Epithelial cell of proximal tubule (primary cell): ENCODE data around the gene KCNN4. TPM values are rescaled to one million over a fixed set of nuclear protein-coding genes. Genes with fewer than 3 reads are reported as not detected.
"Not testable (repeated sequence)": the region's sequence is repeated elsewhere in the genome, so short reads cannot be mapped to it uniquely, and the experiment has no call there.

Experiments
- DNase-seq: peaks from one replicate; pipeline ENCODE4 v3.0.0-alpha.2; 2011; ENCODE audit warnings: low read depth
- H3K4me3 ChIP-seq: 2 replicates; pipeline ENCODE4 v1.5.1; 2011; ENCODE audit warnings: low read depth, mild to moderate bottlenecking, low read length
- CTCF ChIP-seq: conservative IDR thresholded peaks from 2 replicates; pipeline ENCODE4 v1.5.1; 2012; ENCODE audit warnings: low read depth, mild to moderate bottlenecking, low read length
- total RNA-seq: library from RNA; depleted of rRNA; stranded (reverse); fragments of >200 nt; gene quantifications from 2 replicates; pipeline ENCODE4 v1.2.3, GENCODE V29; 2015

Gene KCNN4
- total RNA-seq, 1 donor from 2014 or later = 11.6 TPM

- no peak for TF ChIP-seq CTCF
- no peak for DNase-seq
- H3K4me3 ChIP-seq = no peak overlapping the region
These were observed 7.1 kb downstream of the KCNN4 start for GRCh38 chr19:43773725-43774102.

GRCh38 chr19:43769256-43769655 is 11.5 kb downstream of the KCNN4 start:
- TF ChIP-seq CTCF = no peak
- H3K4me3 ChIP-seq = no peak overlapping the region
- DNase-seq = no peak

GRCh38 chr19:43768273-43769050 is 12.3 kb downstream of the KCNN4 start:
- TF ChIP-seq CTCF = no peak
- no peak for DNase-seq
- H3K4me3 ChIP-seq = no peak overlapping the region

- no peak for DNase-seq
- TF ChIP-seq CTCF = no peak
These were observed 13.0 kb downstream of the KCNN4 start for GRCh38 chr19:43767818-43768217.

GRCh38 chr19:43767316-43767715 is 13.5 kb downstream of the KCNN4 start:
- DNase-seq = no peak
- no peak for TF ChIP-seq CTCF
- H3K4me3 ChIP-seq = no peak overlapping the region

More at GRCh38 chr19:43767818-43768217, 13.0 kb downstream of the KCNN4 start:
- H3K4me3 ChIP-seq = no peak overlapping the region

GRCh38 chr19:43766755-43767043 is 14.1 kb downstream of the KCNN4 start:
- no peak for TF ChIP-seq CTCF
- DNase-seq = no peak
- H3K4me3 ChIP-seq = no peak overlapping the region

- DNase-seq = no peak
- TF ChIP-seq CTCF = no peak
- H3K4me3 ChIP-seq = no peak overlapping the region
These were observed 15.5 kb downstream of the KCNN4 start for GRCh38 chr19:43765109-43765876.

- H3K4me3 ChIP-seq, DNase-seq: not testable (repeated sequence)
These were observed 16.1 kb downstream of the KCNN4 start for GRCh38 chr19:43764684-43765083.
